ENCODE data around the gene ERF.

The ERF gene

GRCh38 chr19:42253245-42254088 lies 1.5 kb downstream of the ERF start:
- peak; percentile 60 for DNase-seq (ENCODE audit: low spot score)

GRCh38 chr19:42252365-42253244 lies 2.3 kb downstream of the ERF start:
- DNase-seq (ENCODE audit: low spot score) = no peak

GRCh38 chr19:42251572-42252358 lies 3.2 kb downstream of the ERF start:
- DNase-seq (ENCODE audit: low spot score) = no peak

GRCh38 chr19:42250666-42251531 lies 4.0 kb downstream of the ERF start:
- no peak for DNase-seq (ENCODE audit: low spot score)

GRCh38 chr19:42250183-42250665 lies 4.7 kb downstream of the ERF start:
- no peak for DNase-seq (ENCODE audit: low spot score)

- no peak for DNase-seq (ENCODE audit: low spot score)
Measured at GRCh38 chr19:42249769-42250168, 5.2 kb downstream of the ERF start.

- no peak for DNase-seq (ENCODE audit: low spot score)
Measured at GRCh38 chr19:42249149-42249750, 5.7 kb downstream of the ERF start.

GRCh38 chr19:42248270-42249148 lies 6.4 kb downstream of the ERF start:
- DNase-seq (ENCODE audit: low spot score) = no peak

GRCh38 chr19:42247640-42248199 lies 7.2 kb downstream of the ERF start:
- no peak for DNase-seq (ENCODE audit: low spot score)

GRCh38 chr19:42246922-42247639 lies 7.8 kb downstream of the ERF start:
- DNase-seq (ENCODE audit: low spot score) = no peak

- no peak for DNase-seq (ENCODE audit: low spot score)
Measured at GRCh38 chr19:42246143-42246921, 8.6 kb downstream of the ERF start.

- DNase-seq (ENCODE audit: low spot score) = no peak
Measured at GRCh38 chr19:42245231-42245630, 9.7 kb downstream of the ERF start.

- peak; percentile 98 for DNase-seq (ENCODE audit: low spot score)
Measured at GRCh38 chr19:42244347-42245220, 10.3 kb downstream of the ERF start.

GRCh38 chr19:42242512-42243409 lies 12.2 kb downstream of the ERF start, which contains the start of gene GSK3A:
Gene GSK3A (minus strand): TSS chr19:42242602. CDS start chr19:42242465, 137 bp downstream.
- DNase-seq (ENCODE audit: low spot score) = peak; percentile 99

GRCh38 chr19:42242069-42242511 lies 12.8 kb downstream of the ERF start:
- DNase-seq (ENCODE audit: low spot score) = no peak

- DNase-seq (ENCODE audit: low spot score) = no peak
Measured at GRCh38 chr19:42241279-42241678, 13.6 kb downstream of the ERF start.

Data from NAMALWA (cell line).